Activated naive CD8-positive, alpha-beta T cell (primary cell): Measurements from ENCODE around the gene YPEL2.

Experiments
- H3K27ac Mint-ChIP-seq: one replicate; pipeline ENCODE4 v1.8.0; 2021; ENCODE audit warnings: mixed read lengths
- H3K27me3 Mint-ChIP-seq: one replicate; pipeline ENCODE4 v1.8.0; 2021; ENCODE audit warnings: mixed read lengths
- H3K36me3 Mint-ChIP-seq: one replicate; pipeline ENCODE4 v1.8.0; 2021; ENCODE audit warnings: mixed read lengths
- H3K4me1 Mint-ChIP-seq: one replicate; pipeline ENCODE4 v1.8.0; 2021; ENCODE audit warnings: low read depth, mixed read lengths
- H3K4me3 Mint-ChIP-seq: one replicate; pipeline ENCODE4 v1.8.0; 2021; ENCODE audit warnings: mild to moderate bottlenecking, mixed read lengths
- H3K9me3 Mint-ChIP-seq: one replicate; pipeline ENCODE4 v1.8.0; 2021; ENCODE audit warnings: low read depth, mixed read lengths

Gene YPEL2

GRCh38 chr17:59432657-59433056, 101.2 kb downstream of the YPEL2 start:
- Mint-ChIP-seq H3K27ac (no peak overlapping the region), H3K27me3 (no peaks in the 10 kb centered on the region), H3K9me3 (peaks cover 8% of the 10 kb centered on the region), H3K4me1 (peaks cover 13% of the 10 kb centered on the region), H3K36me3 (no peaks in the 10 kb centered on the region), H3K4me3 (no peak overlapping the region)

GRCh38 chr17:59433586-59433985, 102.1 kb downstream of the YPEL2 start:
- peaks cover 1% of the 10 kb centered on the region for H3K27me3 Mint-ChIP-seq
- H3K4me3 Mint-ChIP-seq, result no peak overlapping the region
- no peaks in the 10 kb centered on the region for H3K36me3 Mint-ChIP-seq
- H3K9me3 Mint-ChIP-seq, result peaks cover 8% of the 10 kb centered on the region
- H3K4me1 Mint-ChIP-seq, result peaks cover 14% of the 10 kb centered on the region
- peak overlapping the region; percentile 37 for H3K27ac Mint-ChIP-seq

DNA sequence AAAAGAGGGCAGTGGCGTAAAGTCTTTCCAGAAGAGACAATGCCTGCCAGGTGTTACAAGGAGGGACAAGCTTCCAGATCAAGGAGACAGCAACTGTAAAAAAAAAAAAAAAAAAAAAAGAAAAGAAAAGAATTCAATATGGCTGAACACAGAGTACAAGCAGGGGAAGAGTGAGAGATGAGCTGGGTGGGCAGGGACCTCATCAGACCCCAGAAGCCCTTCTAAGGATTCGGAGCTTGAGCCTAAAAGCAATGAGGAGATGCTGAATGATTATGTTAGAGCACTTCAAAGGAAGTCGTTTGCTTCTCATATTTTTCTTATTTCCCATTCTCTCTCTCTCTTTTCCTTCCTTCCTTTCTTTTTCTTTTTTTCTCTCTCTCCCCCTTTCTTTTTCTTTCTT, 103.0 kb downstream of the YPEL2 start:
- Mint-ChIP-seq H3K27ac (no peak overlapping the region), H3K36me3 (no peaks in the 10 kb centered on the region), H3K4me3 (no peak overlapping the region), H3K4me1 (peaks cover 18% of the 10 kb centered on the region), H3K27me3 (peaks cover 1% of the 10 kb centered on the region), H3K9me3 (peaks cover 8% of the 10 kb centered on the region)

GRCh38 chr17:59435238-59435637, 103.8 kb downstream of the YPEL2 start:
- no peak overlapping the region for H3K4me3 Mint-ChIP-seq
- H3K4me1 Mint-ChIP-seq, result peaks cover 26% of the 10 kb centered on the region
- peaks cover 1% of the 10 kb centered on the region for H3K27me3 Mint-ChIP-seq
- H3K9me3 Mint-ChIP-seq, result peaks cover 8% of the 10 kb centered on the region
- H3K27ac Mint-ChIP-seq, result no peak overlapping the region
- H3K36me3 Mint-ChIP-seq, result no peaks in the 10 kb centered on the region

GRCh38 chr17:59436900-59437299, 105.4 kb downstream of the YPEL2 start:
- no peak overlapping the region for H3K27ac Mint-ChIP-seq
- peaks cover 37% of the 10 kb centered on the region for H3K4me1 Mint-ChIP-seq
- H3K36me3 Mint-ChIP-seq, result no peaks in the 10 kb centered on the region
- H3K27me3 Mint-ChIP-seq, result peaks cover 1% of the 10 kb centered on the region
- no peak overlapping the region for H3K4me3 Mint-ChIP-seq
- H3K9me3 Mint-ChIP-seq, result peaks cover 5% of the 10 kb centered on the region

- Mint-ChIP-seq H3K36me3 (no peaks in the 10 kb centered on the region), H3K9me3 (peaks cover under 1% of the 10 kb centered on the region), H3K4me3 (no peak overlapping the region), H3K27me3 (peaks cover 1% of the 10 kb centered on the region), H3K4me1 (peaks cover 37% of the 10 kb centered on the region), H3K27ac (peak overlapping the region; percentile 2)
Measured at GRCh38 chr17:59437791-59438281, 106.4 kb downstream of the YPEL2 start.

DNA sequence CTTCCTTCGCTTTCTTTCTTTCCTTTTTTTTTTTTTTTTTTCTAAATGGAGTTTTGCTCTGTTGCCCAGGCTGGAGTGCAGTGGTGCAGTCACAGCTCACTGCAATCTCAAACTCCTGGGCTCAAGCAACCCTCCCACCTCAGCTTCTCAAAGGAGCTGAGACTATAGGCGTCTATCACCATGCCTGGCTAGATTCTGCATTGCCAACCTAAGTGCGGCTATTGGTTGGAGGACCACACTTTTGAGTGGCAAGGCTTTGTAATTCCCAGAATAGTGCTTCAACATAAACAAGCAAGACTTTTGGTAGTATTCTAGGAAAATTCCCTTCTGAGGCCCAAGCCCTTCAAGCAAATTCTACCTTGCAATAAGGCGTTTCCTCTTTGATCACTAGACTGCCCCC, 107.8 kb downstream of the YPEL2 start:
- Mint-ChIP-seq H3K36me3 (no peaks in the 10 kb centered on the region), H3K4me1 (peaks cover 36% of the 10 kb centered on the region), H3K27me3 (peaks cover 1% of the 10 kb centered on the region), H3K27ac (peak overlapping the region; percentile 41), H3K4me3 (peak overlapping the region; percentile 46), H3K9me3 (no peaks in the 10 kb centered on the region)

- peaks cover 1% of the 10 kb centered on the region for H3K27me3 Mint-ChIP-seq
- H3K4me3 Mint-ChIP-seq, result peak overlapping the region; percentile 46
- H3K27ac Mint-ChIP-seq, result no peak overlapping the region
- H3K36me3 Mint-ChIP-seq, result no peaks in the 10 kb centered on the region
- H3K4me1 Mint-ChIP-seq, result peaks cover 36% of the 10 kb centered on the region
- H3K9me3 Mint-ChIP-seq, result no peaks in the 10 kb centered on the region
Measured at GRCh38 chr17:59439741-59440211, 108.3 kb downstream of the YPEL2 start.

DNA sequence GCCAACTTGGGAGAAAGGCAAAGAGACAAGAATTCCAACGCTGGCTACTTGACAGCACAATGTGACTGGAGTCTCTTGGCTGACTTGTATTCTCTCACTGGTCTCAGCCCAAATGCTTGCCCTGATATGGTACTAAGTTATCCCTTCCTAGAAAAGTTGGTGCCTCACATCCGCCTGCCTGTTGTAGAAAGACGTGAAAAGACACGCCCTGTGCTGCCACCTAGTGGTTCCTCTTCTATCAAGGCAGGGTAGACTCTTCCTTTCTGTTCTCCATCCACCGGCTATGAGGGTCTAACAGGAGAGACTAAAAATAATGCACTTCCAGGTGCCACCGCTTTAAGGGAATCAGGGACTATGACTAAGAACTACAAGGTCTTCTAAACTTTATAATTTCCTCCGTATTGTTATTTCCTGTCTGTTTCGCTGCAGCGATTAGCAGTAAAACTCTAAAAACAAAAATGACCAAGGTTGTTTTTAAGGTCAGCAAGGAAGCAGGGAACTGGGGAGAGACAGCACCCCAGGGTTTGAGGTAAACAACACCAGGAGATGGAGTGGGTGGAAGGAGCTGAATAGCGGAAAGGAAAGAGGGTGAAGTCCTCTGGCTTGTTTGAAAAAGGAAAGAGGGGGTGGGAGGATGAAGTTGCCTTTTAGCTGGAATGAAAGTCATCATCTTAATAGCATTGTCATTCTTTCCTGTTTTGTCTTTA, 109.5 kb downstream of the YPEL2 start:
- Mint-ChIP-seq H3K27me3 (peaks cover 1% of the 10 kb centered on the region), H3K27ac (peak overlapping the region; percentile 43), H3K9me3 (no peaks in the 10 kb centered on the region), H3K4me3 (peak overlapping the region; percentile 33), H3K4me1 (peaks cover 30% of the 10 kb centered on the region), H3K36me3 (no peaks in the 10 kb centered on the region)

DNA sequence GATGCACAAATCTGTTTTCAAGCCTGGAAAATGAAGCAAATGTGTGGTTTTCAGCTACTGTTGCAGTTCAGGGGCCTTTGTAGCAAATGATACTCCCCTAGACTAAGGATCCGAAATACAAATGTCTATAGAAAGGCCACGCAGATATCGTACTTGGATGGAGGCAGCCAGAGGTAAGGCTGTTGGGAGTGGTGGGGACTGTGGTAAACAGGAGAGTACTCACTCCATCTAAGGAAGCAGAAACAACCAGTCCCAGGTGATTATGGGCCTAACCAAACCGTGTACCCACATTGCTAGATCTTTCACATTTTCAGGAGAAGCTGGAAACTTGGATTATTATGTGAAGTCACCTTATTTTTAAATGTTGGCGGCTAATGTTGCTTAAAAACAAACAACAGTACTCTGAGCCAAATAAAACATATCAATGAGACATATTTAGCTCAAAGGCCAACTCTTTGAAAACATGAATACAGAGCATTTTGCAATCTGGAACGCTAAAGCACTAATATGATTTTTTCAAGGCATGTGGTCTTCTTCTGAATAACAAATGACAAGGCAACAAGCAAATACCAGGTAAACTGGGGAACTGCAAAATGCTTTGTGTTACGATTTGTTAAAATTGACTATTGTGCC, 110.1 kb downstream of the YPEL2 start:
- H3K36me3 Mint-ChIP-seq, result no peaks in the 10 kb centered on the region
- peaks cover 30% of the 10 kb centered on the region for H3K4me1 Mint-ChIP-seq
- no peaks in the 10 kb centered on the region for H3K9me3 Mint-ChIP-seq
- peaks cover 1% of the 10 kb centered on the region for H3K27me3 Mint-ChIP-seq
- no peak overlapping the region for H3K4me3 Mint-ChIP-seq
- no peak overlapping the region for H3K27ac Mint-ChIP-seq

DNA sequence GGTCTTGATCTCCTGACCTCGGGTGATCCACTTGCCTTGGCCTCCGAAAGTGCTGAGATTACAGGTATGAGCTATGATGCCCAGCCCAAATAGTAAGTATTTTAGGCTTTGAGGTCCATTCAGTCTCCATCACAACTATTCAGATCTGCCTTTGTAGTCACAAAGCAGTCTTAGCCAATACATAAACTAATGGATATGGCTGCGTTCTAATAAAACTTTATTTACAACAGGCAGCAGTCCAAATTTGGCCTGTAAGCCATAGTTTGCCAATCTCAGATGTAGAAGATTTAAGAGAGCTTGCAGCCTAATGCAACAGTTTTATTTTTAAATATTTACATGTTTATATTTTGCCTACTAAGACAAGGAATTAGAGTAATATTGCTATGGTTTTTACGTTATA, 111.7 kb downstream of the YPEL2 start:
- Mint-ChIP-seq H3K4me1 (peaks cover 25% of the 10 kb centered on the region), H3K27ac (no peak overlapping the region), H3K27me3 (no peaks in the 10 kb centered on the region), H3K4me3 (no peak overlapping the region), H3K36me3 (no peaks in the 10 kb centered on the region), H3K9me3 (no peaks in the 10 kb centered on the region)
